ENCODE data around the gene ATP9B. TPM values are rescaled to one million over a fixed set of nuclear protein-coding genes. Genes with fewer than 3 reads are reported as not detected.
"Not testable (repeated sequence)": the region's sequence is repeated elsewhere in the genome, so short reads cannot be mapped to it uniquely, and the experiment has no call there.

The ATP9B gene
- polyA plus RNA-seq, 1 of the 3 experiments (the other 2 are of a cell fraction) = 11.2 TPM

- H3K79me2 ChIP-seq (ENCODE audit: insufficient read depth) = peaks cover 86% of the 10 kb centered on the region
- no peak overlapping the region for H3K9ac ChIP-seq
- no peaks in the 10 kb centered on the region for H3K9me3 ChIP-seq
- peaks cover 0 to 3% of the 10 kb centered on the region in 2 experiments for H3K36me3 ChIP-seq (replicated peaks in 1 of 2; ENCODE audit: control insufficient read depth in 1 of 2, insufficient read depth in 2 of 2, low read length in 1 of 2)
- H3K27ac ChIP-seq (ENCODE audit: low read depth in 2 of 2, low read length in 1 of 2) = no peak overlapping the region
- H3K9me2 ChIP-seq = no peaks in the 10 kb centered on the region
- no peaks in the 10 kb centered on the region for H3K27me3 ChIP-seq (ENCODE audit: insufficient read depth)
- no peak overlapping the region for H3K4me3 ChIP-seq (ENCODE audit: low read depth in 2 of 2, low read length in 1 of 2)
- H3K4me2 ChIP-seq = no peak overlapping the region
- ChIA-PET POLR2A (no interaction called here), CTCF (no interaction called here)
- no peaks in the 10 kb centered on the region; a peak in 1 of 4 replicates for H3K4me1 ChIP-seq (ENCODE audit: control insufficient read depth in 1 of 2, insufficient read depth in 2 of 2, low read depth in 1 of 2, low read length in 1 of 2)
- TF ChIP-seq, protein P1, sequence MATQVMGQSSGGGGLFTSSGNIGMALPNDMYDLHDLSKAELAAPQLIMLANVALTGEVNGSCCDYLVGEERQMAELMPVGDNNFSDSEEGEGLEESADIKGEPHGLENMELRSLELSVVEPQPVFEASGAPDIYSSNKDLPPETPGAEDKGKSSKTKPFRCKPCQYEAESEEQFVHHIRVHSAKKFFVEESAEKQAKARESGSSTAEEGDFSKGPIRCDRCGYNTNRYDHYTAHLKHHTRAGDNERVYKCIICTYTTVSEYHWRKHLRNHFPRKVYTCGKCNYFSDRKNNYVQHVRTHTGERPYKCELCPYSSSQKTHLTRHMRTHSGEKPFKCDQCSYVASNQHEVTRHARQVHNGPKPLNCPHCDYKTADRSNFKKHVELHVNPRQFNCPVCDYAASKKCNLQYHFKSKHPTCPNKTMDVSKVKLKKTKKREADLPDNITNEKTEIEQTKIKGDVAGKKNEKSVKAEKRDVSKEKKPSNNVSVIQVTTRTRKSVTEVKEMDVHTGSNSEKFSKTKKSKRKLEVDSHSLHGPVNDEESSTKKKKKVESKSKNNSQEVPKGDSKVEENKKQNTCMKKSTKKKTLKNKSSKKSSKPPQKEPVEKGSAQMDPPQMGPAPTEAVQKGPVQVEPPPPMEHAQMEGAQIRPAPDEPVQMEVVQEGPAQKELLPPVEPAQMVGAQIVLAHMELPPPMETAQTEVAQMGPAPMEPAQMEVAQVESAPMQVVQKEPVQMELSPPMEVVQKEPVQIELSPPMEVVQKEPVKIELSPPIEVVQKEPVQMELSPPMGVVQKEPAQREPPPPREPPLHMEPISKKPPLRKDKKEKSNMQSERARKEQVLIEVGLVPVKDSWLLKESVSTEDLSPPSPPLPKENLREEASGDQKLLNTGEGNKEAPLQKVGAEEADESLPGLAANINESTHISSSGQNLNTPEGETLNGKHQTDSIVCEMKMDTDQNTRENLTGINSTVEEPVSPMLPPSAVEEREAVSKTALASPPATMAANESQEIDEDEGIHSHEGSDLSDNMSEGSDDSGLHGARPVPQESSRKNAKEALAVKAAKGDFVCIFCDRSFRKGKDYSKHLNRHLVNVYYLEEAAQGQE (IDR thresholded peaks at IDR 0.05; ENCODE audit: low read depth, low read length) = no peak
- TF ChIP-seq, protein P2, sequence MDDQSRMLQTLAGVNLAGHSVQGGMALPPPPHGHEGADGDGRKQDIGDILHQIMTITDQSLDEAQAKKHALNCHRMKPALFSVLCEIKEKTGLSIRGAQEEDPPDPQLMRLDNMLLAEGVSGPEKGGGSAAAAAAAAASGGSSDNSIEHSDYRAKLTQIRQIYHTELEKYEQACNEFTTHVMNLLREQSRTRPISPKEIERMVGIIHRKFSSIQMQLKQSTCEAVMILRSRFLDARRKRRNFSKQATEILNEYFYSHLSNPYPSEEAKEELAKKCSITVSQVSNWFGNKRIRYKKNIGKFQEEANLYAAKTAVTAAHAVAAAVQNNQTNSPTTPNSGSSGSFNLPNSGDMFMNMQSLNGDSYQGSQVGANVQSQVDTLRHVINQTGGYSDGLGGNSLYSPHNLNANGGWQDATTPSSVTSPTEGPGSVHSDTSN (IDR thresholded peaks at IDR 0.05) = no peak
- TF ChIP-seq EP300 (IDR thresholded peaks at IDR 0.05; ENCODE audit: borderline replicate concordance in 1 of 2, low read depth in 1 of 2, low read length in 1 of 2) = no peak
- no peak for TF ChIP-seq FOSL2 (IDR thresholded peaks at IDR 0.05; ENCODE audit: borderline replicate concordance, low read depth)
- TF ChIP-seq, protein P3, sequence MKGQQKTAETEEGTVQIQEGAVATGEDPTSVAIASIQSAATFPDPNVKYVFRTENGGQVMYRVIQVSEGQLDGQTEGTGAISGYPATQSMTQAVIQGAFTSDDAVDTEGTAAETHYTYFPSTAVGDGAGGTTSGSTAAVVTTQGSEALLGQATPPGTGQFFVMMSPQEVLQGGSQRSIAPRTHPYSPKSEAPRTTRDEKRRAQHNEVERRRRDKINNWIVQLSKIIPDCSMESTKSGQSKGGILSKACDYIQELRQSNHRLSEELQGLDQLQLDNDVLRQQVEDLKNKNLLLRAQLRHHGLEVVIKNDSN (IDR thresholded peaks at IDR 0.05; ENCODE audit: borderline replicate concordance, low read depth) = no peak
- TF ChIP-seq CHD2 (IDR thresholded peaks at IDR 0.05; ENCODE audit: low read length, partially characterized antibody) = no peak
- TF ChIP-seq ELF1 (IDR thresholded peaks at IDR 0.05) = no peak
- TF ChIP-seq FOXJ3 (CRISPR knock-in tag; IDR thresholded peaks at IDR 0.05) = no peak
- no peak for TF ChIP-seq MXI1 (IDR thresholded peaks at IDR 0.05; ENCODE audit: low read depth, low read length)
- no peak for TF ChIP-seq GABPA (IDR thresholded peaks at IDR 0.05; ENCODE audit: low read depth)
- no peak for TF ChIP-seq ZBTB33 (IDR thresholded peaks at IDR 0.05; ENCODE audit: borderline replicate concordance, low read depth)
- no peak for TF ChIP-seq NRF1 (IDR thresholded peaks at IDR 0.05; ENCODE audit: low read depth, low read length)
- no peak for TF ChIP-seq YY1 (IDR thresholded peaks at IDR 0.05; ENCODE audit: low read depth)
- TF ChIP-seq RCOR1 (IDR thresholded peaks at IDR 0.05; ENCODE audit: low read length) = no peak
- no peak for TF ChIP-seq EZH2phosphoT487 (IDR thresholded peaks at IDR 0.05; ENCODE audit: borderline replicate concordance, low read depth)
- TF ChIP-seq, protein P4, sequence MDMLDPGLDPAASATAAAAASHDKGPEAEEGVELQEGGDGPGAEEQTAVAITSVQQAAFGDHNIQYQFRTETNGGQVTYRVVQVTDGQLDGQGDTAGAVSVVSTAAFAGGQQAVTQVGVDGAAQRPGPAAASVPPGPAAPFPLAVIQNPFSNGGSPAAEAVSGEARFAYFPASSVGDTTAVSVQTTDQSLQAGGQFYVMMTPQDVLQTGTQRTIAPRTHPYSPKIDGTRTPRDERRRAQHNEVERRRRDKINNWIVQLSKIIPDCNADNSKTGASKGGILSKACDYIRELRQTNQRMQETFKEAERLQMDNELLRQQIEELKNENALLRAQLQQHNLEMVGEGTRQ (IDR thresholded peaks at IDR 0.05; ENCODE audit: borderline replicate concordance, low read depth, low read length) = no peak
- TF ChIP-seq RXRA (IDR thresholded peaks at IDR 0.05; ENCODE audit: borderline replicate concordance, low read depth) = no peak
- no peak overlapping the region for H2AFZ ChIP-seq (ENCODE audit: low read depth)
- 93% methylated on average over 1 of the region's 1 CpG for WGBS (ENCODE audit: low lambda C conversion rate)
- 0 out of 2 replicates have a peak, but pooled peaks cover 6% of the 10 kb centered on the region for H4K20me1 ChIP-seq (ENCODE audit: insufficient read depth)
- DNase-seq = no peak
- H3F3A ChIP-seq (replicated peaks; ENCODE audit: insufficient read depth) = no peaks in the 10 kb centered on the region
These were observed 8.0 kb downstream of the ATP9B start for GRCh38 chr18:79077181-79077580.

GRCh38 chr18:79078791-79079190, 9.6 kb downstream of the ATP9B start:
- H3K4me1 ChIP-seq (ENCODE audit: control insufficient read depth in 1 of 2, insufficient read depth in 2 of 2, low read depth in 1 of 2, low read length in 1 of 2); H3F3A ChIP-seq (replicated peaks; ENCODE audit: insufficient read depth); POLR2A ChIA-PET; H3K27me3 ChIP-seq (ENCODE audit: insufficient read depth); H3K9me3 ChIP-seq; DNase-seq; CTCF ChIA-PET; H3K36me3 ChIP-seq (replicated peaks in 1 of 2; ENCODE audit: control insufficient read depth in 1 of 2, insufficient read depth in 2 of 2, low read length in 1 of 2); H2AFZ ChIP-seq (ENCODE audit: low read depth); H3K27ac ChIP-seq (ENCODE audit: low read depth in 2 of 2, low read length in 1 of 2); H3K9me2 ChIP-seq; H3K4me2 ChIP-seq; H3K9ac ChIP-seq; H3K4me3 ChIP-seq (ENCODE audit: low read depth in 2 of 2, low read length in 1 of 2); H4K20me1 ChIP-seq (ENCODE audit: insufficient read depth): not testable (repeated sequence)
- WGBS (ENCODE audit: low lambda C conversion rate) = 97% methylated on average over 5 of the region's 5 CpGs
- H3K79me2 ChIP-seq (ENCODE audit: insufficient read depth) = peaks cover 74% of the 10 kb centered on the region
